ENCODE results near the gene SUN1.

SUN1 gene

DNA sequence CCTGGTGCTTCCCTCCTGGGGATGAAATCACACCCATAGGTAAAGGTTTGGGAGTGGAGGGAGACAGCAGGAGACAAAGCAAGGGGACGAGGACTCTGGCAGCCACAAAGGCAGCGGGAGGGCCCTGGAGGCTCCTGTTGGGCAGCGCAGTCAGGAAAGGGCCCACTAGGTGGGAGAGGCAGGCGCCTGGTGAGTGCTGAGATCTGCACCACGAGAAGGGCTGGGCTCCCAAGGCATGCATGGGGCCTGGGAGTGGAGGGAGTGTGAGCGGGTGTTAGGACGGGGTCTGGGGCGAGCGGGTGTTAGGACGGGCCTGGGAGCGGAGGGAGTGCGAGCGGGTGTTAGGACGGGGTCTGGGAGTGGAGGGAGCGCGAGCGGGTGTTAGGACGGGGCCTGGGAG is 57.1 kb downstream of the SUN1 start:
- DNase-seq (ENCODE audit: low read depth in 2 of 2, low spot score in 1 of 2), result no peak

- no peak for DNase-seq (ENCODE audit: low read depth in 2 of 2, low spot score in 1 of 2)
Measured at GRCh38 chr7:890868-891267, 58.6 kb downstream of the SUN1 start.

GRCh38 chr7:891291-891690 is 59.0 kb downstream of the SUN1 start:
- no peak for DNase-seq (ENCODE audit: low read depth in 2 of 2, low spot score in 1 of 2)

DNA sequence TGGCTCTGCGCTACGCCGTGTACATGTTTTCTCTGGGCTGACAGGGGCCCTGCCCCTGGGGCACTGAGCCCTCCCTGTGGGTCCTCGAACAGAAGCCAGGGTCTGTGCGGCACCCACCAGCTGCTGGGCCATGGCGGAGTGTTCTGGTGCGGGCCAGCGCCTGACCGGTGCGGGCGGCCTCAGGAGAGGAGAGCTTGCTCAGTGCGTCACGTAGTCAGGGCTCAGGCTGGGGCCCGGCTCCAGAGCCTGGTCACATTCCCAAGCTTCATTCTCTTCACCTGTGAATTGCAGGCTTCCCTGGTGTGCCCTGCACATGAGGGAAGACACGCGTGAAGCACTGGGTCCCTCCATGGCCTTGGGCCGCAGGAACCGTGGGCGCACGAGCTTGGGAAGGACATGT is 59.5 kb downstream of the SUN1 start:
- DNase-seq (ENCODE audit: low read depth in 2 of 2, low spot score in 1 of 2), result no peak

- DNase-seq (ENCODE audit: low read depth in 2 of 2, low spot score in 1 of 2), result no peak
Measured at GRCh38 chr7:892648-893593, 60.6 kb downstream of the SUN1 start.

DNA sequence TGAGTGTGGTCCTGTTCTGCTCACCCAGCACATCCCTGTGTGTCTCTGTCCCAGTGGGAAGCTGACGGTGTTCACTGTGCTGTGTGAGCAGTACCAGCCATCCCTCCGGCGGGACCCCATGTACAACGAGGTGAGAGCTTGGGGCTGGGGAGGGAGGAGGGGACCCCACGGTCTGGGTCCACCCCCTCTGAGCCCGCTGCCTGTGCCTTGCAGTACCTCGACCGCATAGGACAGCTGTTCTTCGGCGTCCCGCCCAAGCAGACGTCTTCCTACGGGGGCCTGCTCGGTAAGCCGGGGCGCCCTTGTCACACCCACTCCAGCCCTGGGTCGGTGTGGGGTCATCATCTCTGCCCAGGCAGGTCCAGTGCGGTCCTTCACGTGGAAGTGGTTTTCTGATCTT is 61.4 kb downstream of the SUN1 start:
- DNase-seq (ENCODE audit: low read depth in 2 of 2, low spot score in 1 of 2), result no peak

GRCh38 chr7:894164-894867 is 62.0 kb downstream of the SUN1 start:
- DNase-seq (ENCODE audit: low read depth in 2 of 2, low spot score in 1 of 2), result no peak

- no peak for DNase-seq (ENCODE audit: low read depth in 2 of 2, low spot score in 1 of 2)
Measured at GRCh38 chr7:894927-895450, 62.7 kb downstream of the SUN1 start.

DNA sequence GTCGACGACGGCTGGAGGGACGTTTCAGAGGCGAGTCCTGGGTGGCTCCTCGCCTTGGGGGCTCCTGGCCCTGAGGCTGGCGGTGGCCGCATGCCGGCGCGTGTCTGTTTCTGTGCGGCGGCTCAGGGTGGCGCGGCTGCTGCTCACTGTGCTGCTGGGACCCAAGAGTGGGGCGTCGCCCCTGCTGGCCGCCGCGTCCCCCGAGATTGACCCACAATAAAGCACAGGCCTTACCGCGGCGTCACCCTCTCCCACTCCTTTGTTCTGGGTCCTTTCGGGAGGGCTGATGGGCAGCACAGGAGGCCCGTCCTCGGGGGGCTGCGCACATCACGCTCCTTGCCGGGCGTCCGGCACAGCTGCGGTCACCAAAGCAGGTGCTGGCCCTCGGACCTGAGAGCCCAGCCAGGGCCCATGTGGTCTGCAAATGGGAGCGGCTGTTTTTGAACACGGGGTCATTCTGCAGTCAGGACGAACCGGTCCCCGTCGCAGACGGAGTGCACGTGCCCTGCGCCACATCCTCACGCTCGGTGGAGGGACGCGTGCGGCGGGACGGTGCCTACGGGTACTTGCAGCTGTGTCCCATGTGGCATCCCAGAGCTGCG is 63.3 kb downstream of the SUN1 start:
- no peak for DNase-seq (ENCODE audit: low read depth in 2 of 2, low spot score in 1 of 2)

DNA sequence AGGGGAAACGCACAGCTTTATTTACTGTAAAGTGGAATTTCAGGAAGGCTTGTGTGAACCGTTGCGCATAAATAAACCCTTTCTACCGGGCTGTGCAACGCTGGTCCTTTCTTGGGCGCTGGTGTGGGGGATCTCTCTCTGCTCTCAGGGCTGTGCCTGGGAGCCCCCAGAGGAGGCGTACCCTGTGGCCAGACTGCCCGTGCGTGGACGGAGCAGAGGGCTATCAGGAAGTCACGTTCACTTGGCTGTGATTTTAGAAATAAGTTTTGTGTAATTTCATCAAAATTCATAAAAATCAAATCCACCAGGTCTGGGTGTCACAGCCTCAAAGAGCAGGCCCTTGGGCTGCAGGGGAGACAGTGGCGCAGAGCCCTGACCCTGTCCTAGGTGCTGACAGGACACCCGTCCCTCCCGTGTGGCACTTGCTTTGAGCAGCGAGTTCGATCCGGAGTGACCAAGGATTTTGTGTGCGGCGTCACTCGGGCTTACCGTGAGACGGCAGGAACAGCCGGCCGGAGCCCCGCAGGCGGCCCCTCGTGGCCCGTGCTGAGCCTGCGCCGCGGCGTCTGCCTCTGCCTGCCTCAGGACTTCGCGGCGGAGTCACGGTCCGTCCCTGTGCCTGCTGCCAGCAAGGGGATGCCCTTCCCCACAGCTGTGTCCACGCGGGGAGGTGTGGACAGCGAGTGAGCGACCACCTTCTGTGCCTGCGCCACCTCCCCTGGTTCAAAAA is 64.2 kb downstream of the SUN1 start:
- no peak for DNase-seq (ENCODE audit: low read depth in 2 of 2, low spot score in 1 of 2)

- no peak for DNase-seq (ENCODE audit: low read depth in 2 of 2, low spot score in 1 of 2)
Measured at GRCh38 chr7:897086-897485, 64.8 kb downstream of the SUN1 start.

DNA sequence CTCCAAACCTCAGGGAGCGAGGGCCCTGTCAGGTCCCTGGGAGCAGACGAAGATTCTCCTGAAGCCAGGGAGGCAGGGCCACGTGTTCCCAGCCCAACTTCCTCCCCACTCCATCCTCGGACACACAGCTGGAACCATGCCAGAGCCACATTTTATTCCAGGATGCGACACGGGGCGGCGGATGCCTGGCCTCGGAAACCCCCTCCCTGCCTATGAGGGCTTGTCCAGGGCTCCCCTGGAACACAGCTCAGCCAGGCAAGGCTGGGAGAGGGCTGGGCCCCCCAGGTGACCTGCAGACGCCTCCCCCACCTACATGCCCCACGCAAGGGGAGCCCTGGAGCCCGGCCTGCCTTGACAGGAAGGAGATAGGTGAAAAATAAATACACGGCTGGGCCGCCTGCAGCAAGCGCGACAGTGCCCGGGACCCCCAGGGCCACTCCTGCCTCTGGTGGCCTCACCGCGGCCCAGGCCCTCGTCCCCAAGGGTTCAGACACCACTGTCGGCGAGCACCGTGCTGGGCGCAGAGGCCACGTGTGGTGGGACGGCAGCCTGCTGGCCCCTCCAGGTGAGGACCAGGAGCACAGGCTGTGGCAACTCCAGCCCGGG is 65.6 kb downstream of the SUN1 start:
- no peak for DNase-seq (ENCODE audit: low read depth in 2 of 2, low spot score in 1 of 2)

DNA sequence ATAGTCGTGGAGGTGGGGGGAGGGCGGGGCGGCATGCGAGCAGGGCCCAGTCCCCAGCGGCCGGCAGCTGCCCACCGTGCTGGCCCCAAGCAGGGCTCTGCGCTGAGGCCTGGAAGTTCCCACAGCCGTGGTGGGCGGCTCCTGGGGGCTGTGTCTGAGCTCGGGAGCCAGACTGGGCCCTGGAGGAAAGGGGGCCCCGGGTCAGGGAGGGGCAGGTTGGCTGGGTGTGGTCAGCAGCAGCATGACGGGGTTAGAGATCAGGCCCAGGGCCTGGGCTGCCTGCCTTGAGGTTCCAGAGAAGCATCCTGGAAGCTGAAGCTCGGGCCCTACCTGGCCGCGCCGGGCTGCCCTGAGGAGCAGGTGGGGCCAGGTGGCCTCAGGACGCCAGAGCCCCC is 66.2 kb downstream of the SUN1 start:
- DNase-seq (ENCODE audit: low read depth in 2 of 2, low spot score in 1 of 2), result no peak

GRCh38 chr7:898855-899681 is 66.8 kb downstream of the SUN1 start:
- DNase-seq (ENCODE audit: low read depth in 2 of 2, low spot score in 1 of 2), result no peak

GRCh38 chr7:899806-900205 is 67.5 kb downstream of the SUN1 start:
- no peak for DNase-seq (ENCODE audit: low read depth in 2 of 2, low spot score in 1 of 2)

DNA sequence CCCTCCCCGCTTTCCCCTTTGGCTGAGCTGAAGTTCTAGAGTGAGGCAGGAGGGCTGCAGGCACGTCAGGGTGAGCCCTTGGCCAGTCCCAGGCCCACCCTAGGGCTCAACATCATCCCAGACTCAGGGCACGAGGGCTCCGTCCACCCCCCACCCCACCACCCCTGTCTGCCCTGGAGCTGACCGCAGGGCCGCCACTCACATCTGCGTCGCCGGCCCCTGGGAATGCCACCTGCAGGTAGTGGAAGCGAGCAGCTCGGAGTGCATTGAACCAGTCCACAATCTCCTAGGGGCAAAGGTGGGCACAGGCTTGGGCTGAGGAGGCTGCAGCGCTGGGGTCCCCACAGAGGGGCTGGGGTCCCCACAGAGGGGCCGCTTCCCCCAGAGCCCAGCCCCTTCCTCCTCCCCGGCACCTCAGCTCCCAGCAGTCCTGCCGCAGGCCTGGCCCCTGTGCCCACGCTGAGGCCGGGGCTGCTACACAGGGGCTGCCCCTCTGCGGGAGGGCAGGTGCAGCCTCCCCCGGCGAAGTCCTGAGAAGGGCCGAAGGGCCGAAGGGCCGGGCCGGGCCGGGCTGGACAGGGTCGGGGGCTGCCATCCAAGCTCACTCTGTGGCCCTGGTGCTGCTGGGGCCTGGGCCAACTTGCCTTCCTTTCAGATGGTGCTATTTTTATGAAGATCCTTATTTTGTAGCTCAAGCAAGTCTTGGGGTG is 68.2 kb downstream of the SUN1 start:
- DNase-seq (ENCODE audit: low read depth in 2 of 2, low spot score in 1 of 2), result no peak

DNA sequence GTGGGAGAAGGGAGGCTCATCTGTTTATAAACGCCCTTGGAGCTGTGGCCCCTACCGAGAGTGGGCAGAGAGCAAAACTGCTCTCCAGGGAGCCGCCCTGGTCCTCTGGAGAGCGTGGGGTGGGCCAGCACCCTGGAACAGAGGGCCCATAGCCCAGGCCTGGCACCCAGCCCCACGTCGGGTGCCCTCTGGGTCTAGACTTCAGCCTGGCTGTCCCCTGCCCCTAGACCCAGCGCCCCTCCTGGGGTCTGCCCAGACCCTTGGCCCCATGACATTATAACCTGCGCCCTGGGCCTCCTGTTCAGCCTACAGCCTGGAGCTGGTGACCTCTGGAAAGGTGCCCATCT is 68.7 kb downstream of the SUN1 start:
- no peak for DNase-seq (ENCODE audit: low read depth in 2 of 2, low spot score in 1 of 2)

DNA sequence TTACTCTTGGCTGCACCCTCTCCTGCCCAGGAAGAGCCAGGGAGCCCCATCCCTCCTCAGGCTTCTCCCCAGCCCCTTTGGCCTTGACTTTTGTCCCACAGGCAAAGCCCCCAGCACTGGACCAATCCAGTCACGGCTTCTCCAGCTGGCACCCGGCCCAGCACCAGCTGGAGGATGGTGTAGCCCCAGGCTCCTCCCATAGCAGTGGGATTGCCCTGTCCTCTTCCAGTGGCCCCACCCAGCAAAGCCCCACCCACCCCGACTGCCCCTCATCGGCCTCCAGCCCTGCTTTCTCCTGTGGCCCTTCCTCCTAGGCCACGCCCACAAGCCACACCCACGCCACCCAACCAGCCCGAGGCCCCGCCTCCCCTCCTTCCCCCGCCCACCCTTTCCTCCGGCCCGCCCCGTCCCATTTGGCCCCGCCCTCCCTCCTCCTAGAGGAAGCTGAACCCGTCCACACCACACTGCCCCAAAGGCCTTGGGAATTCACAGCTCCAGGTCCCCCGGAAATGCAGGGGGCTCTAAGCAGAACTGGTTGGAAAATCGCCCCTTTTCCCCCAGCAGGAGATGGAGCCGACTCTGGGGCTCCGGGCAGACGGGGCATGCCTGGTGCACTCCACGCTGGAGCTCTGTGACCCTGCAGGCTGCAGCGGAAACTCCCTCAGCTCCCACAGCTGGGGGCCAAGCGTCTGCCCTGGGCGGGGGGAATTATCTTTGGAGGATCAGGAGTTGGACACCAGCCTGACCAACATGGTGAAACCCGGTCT is 69.3 kb downstream of the SUN1 start:
- DNase-seq (ENCODE audit: low read depth in 2 of 2, low spot score in 1 of 2), result no peak

GRCh38 chr7:902996-903395 is 70.7 kb downstream of the SUN1 start:
- no peak for DNase-seq (ENCODE audit: low read depth in 2 of 2, low spot score in 1 of 2)

Measured in stimulated activated CD8-positive, alpha-beta memory T cell treated with anti-CD3 and anti-CD28 coated beads, Interleukin-4, amount 100 ng/mL, for 4 hours (primary cell).